ENCODE results near the gene DHRS13.

DNA sequence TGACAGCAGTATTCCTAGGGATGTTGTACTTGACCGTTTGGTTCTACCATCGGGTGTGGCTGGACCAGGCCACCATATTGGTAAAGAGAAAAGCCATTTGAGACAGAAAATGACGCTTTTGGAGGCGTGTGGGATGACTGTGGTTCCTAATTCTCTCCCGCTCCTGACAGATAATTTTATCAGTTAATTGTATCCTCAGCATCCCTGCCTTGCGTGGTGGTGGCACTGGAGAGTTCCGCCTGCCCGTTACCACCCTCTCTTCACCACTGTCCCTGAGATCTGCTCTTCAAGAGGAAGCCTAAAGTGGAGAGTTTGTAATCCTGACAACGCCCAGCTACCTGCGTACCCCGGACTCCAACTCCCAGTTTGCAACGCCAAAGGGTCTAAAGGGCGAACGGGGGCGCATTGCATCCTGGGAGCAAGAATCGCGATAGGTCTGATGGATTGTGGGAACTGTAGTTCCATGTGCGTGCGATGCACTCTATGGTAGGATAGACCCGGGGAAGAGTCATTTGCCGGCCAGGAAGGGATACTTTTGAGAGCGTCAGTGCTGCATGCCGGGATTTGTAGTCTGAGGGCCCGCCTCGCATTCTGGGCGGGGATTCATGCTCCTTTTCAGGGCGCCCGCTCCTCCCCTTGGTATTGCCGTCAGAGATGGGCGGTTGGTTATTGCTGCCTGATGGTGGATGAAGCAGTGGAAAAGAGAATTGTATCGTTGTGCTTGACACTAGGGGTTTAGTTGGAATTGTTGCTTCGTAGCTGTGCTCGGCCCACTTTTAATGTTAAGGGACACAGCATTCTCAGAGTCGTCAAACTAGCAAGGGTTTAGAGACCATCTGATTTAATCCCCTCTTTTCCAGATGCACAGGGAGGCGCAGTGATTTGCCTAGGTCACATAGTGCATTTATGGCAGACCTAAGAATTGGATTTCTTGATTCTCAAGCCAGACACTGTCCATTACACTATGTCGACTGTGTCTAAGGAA is 49.4 kb upstream of the DHRS13 start:
- TF ChIP-seq, protein P1, sequence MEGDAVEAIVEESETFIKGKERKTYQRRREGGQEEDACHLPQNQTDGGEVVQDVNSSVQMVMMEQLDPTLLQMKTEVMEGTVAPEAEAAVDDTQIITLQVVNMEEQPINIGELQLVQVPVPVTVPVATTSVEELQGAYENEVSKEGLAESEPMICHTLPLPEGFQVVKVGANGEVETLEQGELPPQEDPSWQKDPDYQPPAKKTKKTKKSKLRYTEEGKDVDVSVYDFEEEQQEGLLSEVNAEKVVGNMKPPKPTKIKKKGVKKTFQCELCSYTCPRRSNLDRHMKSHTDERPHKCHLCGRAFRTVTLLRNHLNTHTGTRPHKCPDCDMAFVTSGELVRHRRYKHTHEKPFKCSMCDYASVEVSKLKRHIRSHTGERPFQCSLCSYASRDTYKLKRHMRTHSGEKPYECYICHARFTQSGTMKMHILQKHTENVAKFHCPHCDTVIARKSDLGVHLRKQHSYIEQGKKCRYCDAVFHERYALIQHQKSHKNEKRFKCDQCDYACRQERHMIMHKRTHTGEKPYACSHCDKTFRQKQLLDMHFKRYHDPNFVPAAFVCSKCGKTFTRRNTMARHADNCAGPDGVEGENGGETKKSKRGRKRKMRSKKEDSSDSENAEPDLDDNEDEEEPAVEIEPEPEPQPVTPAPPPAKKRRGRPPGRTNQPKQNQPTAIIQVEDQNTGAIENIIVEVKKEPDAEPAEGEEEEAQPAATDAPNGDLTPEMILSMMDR (IDR thresholded peaks at IDR 0.05; ENCODE audit: low read length), result no peak
- TF ChIP-seq EZH2 (optimal IDR thresholded peaks at IDR 0.05; ENCODE audit: low read depth, low read length), result no peak

All from MM.1S (cell line).